Naive B cell (primary cell): ENCODE measurements around the gene CACNA1A. TPM values are rescaled to one million over a fixed set of nuclear protein-coding genes. Genes with fewer than 3 reads are reported as not detected.
"Not testable (repeated sequence)": the region's sequence is repeated elsewhere in the genome, so short reads cannot be mapped to it uniquely, and the experiment has no call there.

Experiments used
- ATAC-seq, 2 donors: fragments of 150-1000 bp; cut with Tn5 transposase; 2 replicates each; pipeline ENCODE4 v1.10.0; 2021; ENCODE audit warnings: low read depth in 2 of 2, mild to moderate bottlenecking in 2 of 2, moderate library complexity in 2 of 2
- DNase-seq: peaks from one replicate; pipeline ENCODE4 v3.0.0; 2022
- H3K27ac Mint-ChIP-seq, 6 donors: one replicate each; pipeline ENCODE4 v1.8.0; 2020 to 2022; ENCODE audit warnings: mild to moderate bottlenecking in 6 of 6, mixed read lengths in 6 of 6, moderate library complexity in 5 of 6, inconsistent platforms in 2 of 6
- H3K27me3 Mint-ChIP-seq, 3 donors: one replicate each; pipeline ENCODE4 v1.8.0; 2021 to 2022; ENCODE audit warnings: mixed read lengths in 3 of 3, mild to moderate bottlenecking in 1 of 3
- H3K36me3 Mint-ChIP-seq, 2 donors: one replicate each; pipeline ENCODE4 v1.8.0; 2020 to 2022; ENCODE audit warnings: mixed read lengths in 2 of 2, inconsistent platforms in 1 of 2, mild to moderate bottlenecking in 1 of 2
- H3K4me1 Mint-ChIP-seq, 3 donors: one replicate each; pipeline ENCODE4 v1.8.0; 2020 to 2022; ENCODE audit warnings: mixed read lengths in 3 of 3, inconsistent platforms in 1 of 3, mild to moderate bottlenecking in 1 of 3, moderate library complexity in 1 of 3
- H3K4me3 Mint-ChIP-seq, 8 donors: one replicate each; pipeline ENCODE4 v1.8.0; 2020 to 2022; ENCODE audit warnings: mild to moderate bottlenecking in 8 of 8, mixed read lengths in 8 of 8, moderate library complexity in 8 of 8, inconsistent platforms in 2 of 8
- H3K9me3 Mint-ChIP-seq, 7 donors: one replicate each; pipeline ENCODE4 v1.8.0; 2020 to 2022; ENCODE audit warnings: mixed read lengths in 7 of 7, mild to moderate bottlenecking in 5 of 7, inconsistent platforms in 2 of 7, moderate library complexity in 1 of 7
- polyA plus RNA-seq, 6 donors: library from polyadenylated mRNA; unstranded; fragments of 300-500 nt; fragmentation: Illumina TruSeq; gene quantifications; one replicate each; pipeline ENCODE4 v1.2.3, GENCODE V29; 2021; ENCODE audit warnings: low read depth in 6 of 6

CACNA1A gene
- polyA plus RNA-seq, 6 donors from 2014 or later: 0.24 to 2.2 (median 1.3) TPM

DNA sequence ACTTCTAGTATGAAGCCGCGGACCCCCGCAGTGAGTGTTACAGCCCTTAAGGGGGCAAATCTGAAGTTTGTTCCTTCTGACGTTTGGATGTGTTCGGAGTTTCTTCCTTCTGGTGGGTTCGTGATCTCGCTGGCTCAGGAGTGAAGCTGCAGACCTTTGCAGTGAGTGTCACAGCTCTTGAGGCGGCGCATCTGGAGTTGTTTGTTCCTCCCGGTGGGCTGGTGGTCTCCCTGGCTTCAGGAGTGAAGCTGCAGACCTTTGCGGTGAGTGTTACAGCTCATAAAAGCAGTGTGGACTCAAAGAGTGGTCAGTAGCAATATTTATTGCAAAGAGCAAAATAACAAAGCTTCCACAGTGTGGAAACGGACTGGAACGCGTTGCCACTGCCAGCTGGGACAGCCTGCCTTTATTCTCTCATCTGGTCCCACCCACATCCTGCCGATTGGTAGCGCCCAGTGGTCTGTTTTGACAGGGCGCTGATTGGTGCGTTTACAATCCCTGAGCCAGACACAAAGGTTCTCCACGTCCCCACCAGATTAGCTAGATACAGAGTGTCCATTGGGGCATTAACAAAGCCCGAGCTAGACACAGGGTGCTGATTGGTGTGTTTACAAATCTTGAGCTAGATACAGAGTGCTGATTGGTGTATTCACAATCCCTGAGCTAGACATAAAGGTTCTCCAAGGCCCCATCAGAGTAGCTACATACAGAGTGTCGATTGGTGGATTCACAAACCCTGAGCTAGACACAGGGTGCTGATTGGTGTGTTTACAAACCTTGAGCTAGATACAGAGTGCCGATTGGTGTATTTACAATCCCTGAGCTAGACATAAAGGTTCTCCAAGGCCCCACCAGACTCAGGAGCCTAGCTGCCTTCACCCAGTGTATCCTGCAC lies 320.3 kb downstream of the CACNA1A start:
- Mint-ChIP-seq H3K4me1 (peaks cover 15 to 53% (median 30%) of the 10 kb centered on the region in 3 donors), H3K4me3 (peak overlapping the region in 1 of 8 donors; percentile 29)
- H3K27ac Mint-ChIP-seq, ATAC-seq, H3K36me3 Mint-ChIP-seq, DNase-seq, H3K9me3 Mint-ChIP-seq, H3K27me3 Mint-ChIP-seq: not testable (repeated sequence)

DNA sequence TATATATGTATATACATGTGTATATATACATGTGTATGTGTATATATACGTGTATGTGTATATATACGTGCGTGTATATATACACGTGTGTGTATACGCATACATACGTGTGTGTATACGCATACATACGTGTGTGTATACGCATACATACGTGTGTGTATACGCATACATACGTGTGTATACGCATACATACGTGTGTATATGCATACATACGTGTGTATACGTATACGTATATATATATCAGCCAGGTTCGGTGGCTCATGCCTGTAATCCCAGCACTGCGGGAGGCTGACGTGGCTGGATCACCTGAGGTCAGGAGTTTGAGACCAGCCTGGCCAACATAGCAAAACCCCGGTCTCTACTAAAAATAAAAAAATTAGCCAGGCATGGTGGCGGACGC lies 321.4 kb downstream of the CACNA1A start:
- H3K4me3 Mint-ChIP-seq, H3K36me3 Mint-ChIP-seq, H3K9me3 Mint-ChIP-seq, ATAC-seq, DNase-seq, H3K27ac Mint-ChIP-seq, H3K27me3 Mint-ChIP-seq: not testable (repeated sequence)
- peaks cover 24 to 58% (median 40%) of the 10 kb centered on the region in 3 donors for H3K4me1 Mint-ChIP-seq

GRCh38 chr19:13181747-13182388 lies 324.4 kb downstream of the CACNA1A start:
- H3K4me1 Mint-ChIP-seq: peaks cover 21 to 42% (median 24%) of the 10 kb centered on the region in 3 donors
- H3K27me3 Mint-ChIP-seq: no peaks in the 10 kb centered on the region
- ATAC-seq (peak; percentile 67 to 77), DNase-seq (no peak)
- H3K27ac Mint-ChIP-seq: peak overlapping the region in 5 of 6 donors; percentile 24 to 96 (median 92)
- peak overlapping the region in 7 of 8 donors; percentile 55 to 89 (median 74) for H3K4me3 Mint-ChIP-seq
- H3K9me3 Mint-ChIP-seq: no peaks in the 10 kb centered on the region
- no peaks in the 10 kb centered on the region for H3K36me3 Mint-ChIP-seq

DNA sequence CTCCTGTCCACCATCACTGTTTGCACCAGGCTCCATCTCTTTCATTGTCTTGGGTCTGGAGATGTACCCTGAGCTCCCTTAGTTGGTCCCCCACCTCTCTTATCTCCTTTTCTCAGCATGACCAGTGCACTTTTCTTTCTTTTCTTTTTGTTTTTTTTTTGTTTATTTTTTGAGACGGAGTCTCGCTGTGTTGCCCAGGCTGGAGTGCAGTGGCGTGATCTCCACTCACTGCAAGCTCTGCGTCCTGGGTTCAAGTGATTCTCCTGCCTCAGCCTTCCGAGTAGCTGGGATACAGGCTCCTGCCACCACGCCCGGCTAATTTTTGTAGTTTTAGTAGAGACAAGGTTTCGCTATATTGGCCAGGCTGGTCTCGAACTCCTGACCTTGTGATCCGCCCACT lies 328.0 kb downstream of the CACNA1A start:
- not testable (repeated sequence) for H3K27me3 Mint-ChIP-seq, H3K36me3 Mint-ChIP-seq, H3K9me3 Mint-ChIP-seq, DNase-seq, H3K27ac Mint-ChIP-seq, H3K4me3 Mint-ChIP-seq, ATAC-seq
- H3K4me1 Mint-ChIP-seq: peaks cover 21 to 61% (median 30%) of the 10 kb centered on the region in 3 donors

- Mint-ChIP-seq H3K4me1 (peaks cover 27 to 66% (median 37%) of the 10 kb centered on the region in 3 donors), H3K27ac (peak overlapping the region in 1 of 6 donors; percentile 57)
- DNase-seq, H3K9me3 Mint-ChIP-seq, H3K36me3 Mint-ChIP-seq, H3K4me3 Mint-ChIP-seq, H3K27me3 Mint-ChIP-seq, ATAC-seq: not testable (repeated sequence)
Measured at GRCh38 chr19:13177584-13177983, 328.7 kb downstream of the CACNA1A start.

- H3K27ac Mint-ChIP-seq: peak overlapping the region in 2 of 6 donors; percentile 51 to 84
- no peaks in the 10 kb centered on the region for H3K27me3 Mint-ChIP-seq
- DNase-seq (no peak), ATAC-seq (no peak)
- H3K36me3 Mint-ChIP-seq: no peaks in the 10 kb centered on the region
- H3K4me3 Mint-ChIP-seq: no peak overlapping the region
- H3K4me1 Mint-ChIP-seq: peaks cover 27 to 68% (median 41%) of the 10 kb centered on the region in 3 donors
- H3K9me3 Mint-ChIP-seq: no peaks in the 10 kb centered on the region
Measured at GRCh38 chr19:13176345-13176744, 329.9 kb downstream of the CACNA1A start.

GRCh38 chr19:13173139-13173737 lies 333.0 kb downstream of the CACNA1A start:
- DNase-seq (no peak), ATAC-seq (peak in 1 of 2 donors; percentile 32)
- H3K36me3 Mint-ChIP-seq: no peaks in the 10 kb centered on the region
- no peaks in the 10 kb centered on the region for H3K9me3 Mint-ChIP-seq
- peaks cover 38 to 75% (median 57%) of the 10 kb centered on the region in 3 donors for H3K4me1 Mint-ChIP-seq
- no peaks in the 10 kb centered on the region for H3K27me3 Mint-ChIP-seq
- H3K4me3 Mint-ChIP-seq: peak overlapping the region; percentile 47 to 86 (median 78)
- peak overlapping the region; percentile 94 to 97 (median 95) for H3K27ac Mint-ChIP-seq

DNA sequence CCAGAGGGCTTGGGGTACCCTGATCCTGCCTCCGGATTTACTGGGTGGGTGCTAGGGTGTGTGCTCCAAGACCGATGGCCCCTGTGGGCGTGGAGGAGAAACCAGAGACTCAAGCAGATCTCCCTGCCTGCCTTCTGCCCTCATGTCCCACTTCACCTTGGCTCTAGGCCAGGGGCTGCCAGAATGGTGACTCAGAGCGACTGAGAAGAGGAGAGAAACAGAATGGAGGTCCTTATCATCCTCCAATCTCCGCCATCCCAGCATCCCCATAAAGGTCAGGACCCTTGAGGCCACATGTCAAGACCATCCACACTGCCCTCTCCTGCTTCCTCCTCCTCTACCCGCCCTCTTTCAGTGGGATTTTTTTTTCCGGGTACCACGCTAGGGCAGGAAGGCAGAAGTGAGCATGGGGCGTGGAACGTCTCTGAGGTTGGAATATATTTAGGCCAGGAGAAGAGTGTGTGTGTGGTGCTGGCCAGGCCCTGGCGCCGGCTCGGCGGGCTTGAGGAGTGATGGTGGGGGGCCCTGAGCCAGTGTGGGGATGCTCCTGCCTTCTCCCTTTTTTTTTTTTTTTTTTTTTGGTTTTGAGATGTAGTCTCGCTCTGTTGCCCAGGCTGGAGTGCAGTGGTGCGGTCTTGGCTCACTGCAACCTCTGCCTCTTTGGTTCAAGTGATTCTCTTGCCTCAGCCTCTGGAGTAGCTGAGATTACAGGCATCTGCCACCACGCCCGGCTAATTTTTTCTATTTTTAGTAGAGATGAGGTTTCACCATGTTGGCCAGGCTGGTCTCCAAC lies 333.7 kb downstream of the CACNA1A start:
- Mint-ChIP-seq H3K36me3 (no peaks in the 10 kb centered on the region), H3K27ac (peak overlapping the region; percentile 94 to 97 (median 95)), H3K4me3 (peak overlapping the region; percentile 47 to 86 (median 78)), H3K4me1 (peaks cover 38 to 82% (median 63%) of the 10 kb centered on the region in 3 donors), H3K9me3 (peaks cover 0 to 1% (median 0%) of the 10 kb centered on the region in 7 donors), H3K27me3 (no peaks in the 10 kb centered on the region)
- DNase-seq: no peak
- peak in 1 of 2 donors; percentile 8 for ATAC-seq

DNA sequence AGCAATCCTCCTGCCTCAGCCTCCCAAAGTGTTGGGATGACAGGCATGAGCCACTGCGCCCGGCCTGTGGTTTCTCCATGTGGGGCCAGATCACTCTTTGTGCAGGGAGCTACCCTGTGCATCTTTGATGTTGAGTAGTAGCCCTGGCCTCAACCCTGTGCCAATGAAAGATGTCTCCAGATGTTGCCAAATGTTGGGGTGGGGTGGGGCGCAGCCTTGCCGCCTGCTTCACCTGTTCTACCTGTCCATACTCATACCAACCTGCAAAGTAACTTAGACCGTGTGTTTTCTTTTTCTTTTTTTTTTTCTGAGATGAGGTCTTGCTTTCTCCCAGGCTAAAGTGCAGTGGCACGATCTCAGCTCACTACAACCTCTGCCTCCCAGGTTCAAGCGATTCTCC lies 335.1 kb downstream of the CACNA1A start:
- Mint-ChIP-seq H3K4me1 (peaks cover 48 to 89% (median 75%) of the 10 kb centered on the region in 3 donors), H3K36me3 (no peaks in the 10 kb centered on the region), H3K27me3 (no peaks in the 10 kb centered on the region), H3K9me3 (peaks cover 0 to 1% (median 0%) of the 10 kb centered on the region in 7 donors), H3K27ac (peak overlapping the region; percentile 86 to 95 (median 94)), H3K4me3 (peak overlapping the region; percentile 16 to 86 (median 75))
- ATAC-seq (no peak), DNase-seq (no peak)

DNA sequence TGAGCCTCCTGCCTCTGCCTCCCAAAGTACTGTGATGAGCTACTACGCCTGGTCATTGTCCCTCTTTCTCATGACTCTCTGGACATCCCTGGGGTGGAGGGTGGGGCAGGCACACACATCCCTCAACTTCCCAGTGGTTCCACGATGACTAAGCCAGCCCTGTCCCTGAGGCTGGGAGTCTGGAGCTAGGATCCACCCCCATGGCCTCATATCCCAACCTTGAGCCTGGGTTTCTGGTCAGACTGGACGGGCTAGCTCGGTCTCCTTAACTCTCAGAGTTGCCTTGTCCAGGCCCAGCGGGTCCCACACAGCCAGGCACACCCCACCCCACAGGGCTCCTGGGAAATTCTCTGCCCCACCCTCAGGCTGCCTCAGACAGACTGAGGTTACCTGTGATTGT lies 336.5 kb downstream of the CACNA1A start:
- H3K27ac Mint-ChIP-seq: peak overlapping the region; percentile 54 to 98 (median 96)
- H3K4me3 Mint-ChIP-seq: peak overlapping the region in 7 of 8 donors; percentile 82 to 96 (median 89)
- no peaks in the 10 kb centered on the region for H3K36me3 Mint-ChIP-seq
- no peaks in the 10 kb centered on the region for H3K27me3 Mint-ChIP-seq
- H3K4me1 Mint-ChIP-seq: peaks cover 51 to 95% (median 89%) of the 10 kb centered on the region in 3 donors
- ATAC-seq (no peak), DNase-seq (no peak)
- peaks cover 0 to 1% (median 0%) of the 10 kb centered on the region in 7 donors for H3K9me3 Mint-ChIP-seq

- Mint-ChIP-seq H3K4me1 (peaks cover 57 to 88% (median 86%) of the 10 kb centered on the region in 3 donors), H3K27ac (peak overlapping the region; percentile 56 to 99 (median 96)), H3K4me3 (peak overlapping the region in 5 of 8 donors; percentile 42 to 94 (median 56))
- DNase-seq, H3K27me3 Mint-ChIP-seq, ATAC-seq, H3K9me3 Mint-ChIP-seq, H3K36me3 Mint-ChIP-seq: not testable (repeated sequence)
Measured at GRCh38 chr19:13166151-13166550, 340.1 kb downstream of the CACNA1A start.

- peak overlapping the region; percentile 56 to 99 (median 94) for H3K27ac Mint-ChIP-seq
- H3K4me3 Mint-ChIP-seq: peak overlapping the region in 7 of 8 donors; percentile 44 to 94 (median 91)
- H3K27me3 Mint-ChIP-seq: no peaks in the 10 kb centered on the region
- no peak for ATAC-seq
- H3K9me3 Mint-ChIP-seq: peaks cover 0 to 1% (median 0%) of the 10 kb centered on the region in 7 donors
- H3K36me3 Mint-ChIP-seq: no peaks in the 10 kb centered on the region
- no peak for DNase-seq
- peaks cover 54 to 86% (median 82%) of the 10 kb centered on the region in 3 donors for H3K4me1 Mint-ChIP-seq
Measured at GRCh38 chr19:13165162-13165997, 340.9 kb downstream of the CACNA1A start.
